ENCODE data around the gene PF4V1. TPM values are rescaled to one million over a fixed set of nuclear protein-coding genes. Genes with fewer than 3 reads are reported as not detected.
A peak's percentile ranks its signal among the peaks of the same experiment; 100 is the strongest.

PF4V1 gene
- total and polyA plus RNA-seq, 9 of the 15 experiments (the other 6 are each of a cell fraction or from before 2014, with no cell fraction given): not detected

GRCh38 chr4:73864365-73864764 lies 11.3 kb downstream of the PF4V1 start (continued):
- TF ChIP-seq ZNF3 (CRISPR knock-in tag; IDR thresholded peaks at IDR 0.05): no peak
- TF ChIP-seq RAD21 (CRISPR knock-in tag; conservative IDR thresholded peaks at IDR 0.05 in 1 of 2, IDR thresholded peaks at IDR 0.05 in 1 of 2): peak; percentile 69 to 76
- peak; percentile 76 for TF ChIP-seq REST (IDR thresholded peaks at IDR 0.05; ENCODE audit: borderline replicate concordance)
- TF ChIP-seq REST (CRISPR knock-in tag; IDR thresholded peaks at IDR 0.05; ENCODE audit: low read depth): no peak
- TF ChIP-seq ELK3 (CRISPR knock-in tag; IDR thresholded peaks at IDR 0.05): no peak
